Ascending aorta (tissue), 2 donors: ENCODE measurements around the gene DRAXIN. TPM values are rescaled to one million over a fixed set of nuclear protein-coding genes. Genes with fewer than 3 reads are reported as not detected.

Source experiments
- DNase-seq, 2 donors: peaks; one replicate each; pipeline ENCODE4 v3.0.0-alpha.2; 2019; ENCODE audit warnings: low spot score in 2 of 2
- H3K27ac ChIP-seq, 2 donors: fragments of 200-600 bp; sonication (generic); one replicate each; pipeline ENCODE4 v1.5.1; 2016 to 2017; ENCODE audit warnings: mild to moderate bottlenecking in 1 of 2
- H3K27me3 ChIP-seq: fragments of 200-600 bp; sonication (generic); one replicate; pipeline ENCODE4 v1.5.1; 2017
- H3K36me3 ChIP-seq, 2 donors: fragments of 200-600 bp; sonication (generic); one replicate each; pipeline ENCODE4 v1.5.1; 2016
- H3K4me1 ChIP-seq, 2 donors: fragments of 200-600 bp; sonication (generic); one replicate each; pipeline ENCODE4 v1.5.1; 2016 to 2017; ENCODE audit warnings: mild to moderate bottlenecking in 1 of 2
- H3K4me3 ChIP-seq, 2 donors: fragments of 200-600 bp; sonication (generic); one replicate each; pipeline ENCODE4 v1.5.1; 2016 to 2017; ENCODE audit warnings: mild to moderate bottlenecking in 1 of 2
- H3K9me3 ChIP-seq, 2 donors: fragments of 200-600 bp; sonication (generic); one replicate each; pipeline ENCODE4 v1.5.1; 2016
- CTCF ChIP-seq, 3 experiments: fragments of 200-600 bp in 2 of 3; fragments of 450-650 bp in 1 of 3; sonication (generic) in 2 of 3; IDR thresholded peaks; one replicate each; pipeline ENCODE4 v1.5.1; 2016 to 2019; ENCODE audit warnings: antibody characterized with exemption in 3 of 3, mild to moderate bottlenecking in 1 of 3, moderate library complexity in 1 of 3
- intact Hi-C: fragments of 100-400 bp; cut with DNase I; formaldehyde crosslinking; loops from one replicate; pipeline ENCODE4 v1.15.1; 2023
- total RNA-seq: library from RNA; depleted of rRNA; stranded (reverse); fragments of >200 nt; gene quantifications from one replicate; pipeline ENCODE4 v1.1.0, GENCODE V29; 2016

DRAXIN gene
- total RNA-seq, 1 donor from 2014 or later, result 1.8 TPM

- Histone ChIP-seq H3K9me3 (no peaks in the 10 kb centered on the region), H3K27ac (no peak overlapping the region), H3K4me3 (no peak overlapping the region), H3K27me3 (no peaks in the 10 kb centered on the region), H3K4me1 (no peaks in the 10 kb centered on the region), H3K36me3 (no peaks in the 10 kb centered on the region)
- DNase-seq, result no peak
- no peak for TF ChIP-seq CTCF (IDR thresholded peaks at IDR 0.05)
- intact Hi-C loops, result no loop called here
Observed at GRCh38 chr1:11704194-11704529, 12.7 kb downstream of the DRAXIN start.

GRCh38 chr1:11704691-11705475, 13.4 kb downstream of the DRAXIN start:
- Histone ChIP-seq H3K4me3 (no peak overlapping the region), H3K36me3 (no peaks in the 10 kb centered on the region), H3K27ac (no peak overlapping the region), H3K9me3 (no peaks in the 10 kb centered on the region), H3K4me1 (no peaks in the 10 kb centered on the region), H3K27me3 (no peaks in the 10 kb centered on the region)
- DNase-seq, result no peak
- intact Hi-C loops, result no loop called here
- no peak for TF ChIP-seq CTCF (IDR thresholded peaks at IDR 0.05)

GRCh38 chr1:11705596-11705995, 14.1 kb downstream of the DRAXIN start:
- Histone ChIP-seq H3K36me3 (no peaks in the 10 kb centered on the region), H3K4me1 (no peaks in the 10 kb centered on the region), H3K27ac (no peak overlapping the region), H3K4me3 (no peak overlapping the region), H3K9me3 (no peaks in the 10 kb centered on the region), H3K27me3 (no peaks in the 10 kb centered on the region)
- DNase-seq, result no peak
- intact Hi-C loops, result no loop called here
- TF ChIP-seq CTCF (IDR thresholded peaks at IDR 0.05), result no peak

- no peak for DNase-seq
- intact Hi-C loops, result no loop called here
- no peak for TF ChIP-seq CTCF (IDR thresholded peaks at IDR 0.05)
- H3K4me1 ChIP-seq, result no peaks in the 10 kb centered on the region
- H3K9me3 ChIP-seq, result no peaks in the 10 kb centered on the region
- no peak overlapping the region for H3K27ac ChIP-seq
- no peak overlapping the region for H3K4me3 ChIP-seq
- no peaks in the 10 kb centered on the region for H3K36me3 ChIP-seq
- no peaks in the 10 kb centered on the region for H3K27me3 ChIP-seq
Observed at GRCh38 chr1:11706292-11706691, 14.8 kb downstream of the DRAXIN start.

GRCh38 chr1:11707621-11708276, 16.2 kb downstream of the DRAXIN start:
- Histone ChIP-seq H3K27me3 (no peaks in the 10 kb centered on the region), H3K4me3 (no peak overlapping the region), H3K36me3 (no peaks in the 10 kb centered on the region), H3K27ac (no peak overlapping the region), H3K9me3 (no peaks in the 10 kb centered on the region), H3K4me1 (no peaks in the 10 kb centered on the region)
- no peak for TF ChIP-seq CTCF (IDR thresholded peaks at IDR 0.05)
- no peak for DNase-seq
- intact Hi-C loops, result no loop called here
